GM19395 (cell line): Measurements from ENCODE around the gene MVP.
"Not testable (repeated sequence)": the region's sequence is repeated elsewhere in the genome, so short reads cannot be mapped to it uniquely, and the experiment has no call there.

Experiments used
- ATAC-seq: cut with Tn5 transposase; IDR thresholded peaks from one replicate; pipeline ENCODE4 v1.9.1; 2021; ENCODE audit warnings: mild to moderate bottlenecking, moderate library complexity; ENCODE audit not compliant: unreplicated experiment

Gene MVP

GRCh38 chr16:29868396-29869009, 48.2 kb downstream of the MVP start:
- ATAC-seq, result no peak

GRCh38 chr16:29869067-29869466, 48.8 kb downstream of the MVP start:
- ATAC-seq, result not testable (repeated sequence)

GRCh38 chr16:29871822-29872546, 51.7 kb downstream of the MVP start:
- ATAC-seq, result no peak

- ATAC-seq, result no peak
Observed at GRCh38 chr16:29873319-29873718, 53.1 kb downstream of the MVP start.

GRCh38 chr16:29875206-29875605, 54.9 kb downstream of the MVP start:
- ATAC-seq, result no peak

- ATAC-seq, result no peak
Observed at GRCh38 chr16:29876217-29876593, 55.9 kb downstream of the MVP start.

GRCh38 chr16:29876594-29877249, 56.5 kb downstream of the MVP start:
- ATAC-seq, result no peak

GRCh38 chr16:29877266-29877961, 57.2 kb downstream of the MVP start:
- no peak for ATAC-seq

- ATAC-seq, result no peak
Observed at GRCh38 chr16:29878172-29878571, 57.9 kb downstream of the MVP start.

- no peak for ATAC-seq
Observed at GRCh38 chr16:29881050-29881449, 60.8 kb downstream of the MVP start.

- no peak for ATAC-seq
Observed at GRCh38 chr16:29883987-29884386, 63.7 kb downstream of the MVP start.

GRCh38 chr16:29889372-29889771, 69.1 kb downstream of the MVP start:
- not testable (repeated sequence) for ATAC-seq

- no peak for ATAC-seq
Observed at GRCh38 chr16:29891525-29892457, 71.5 kb downstream of the MVP start.

- no peak for ATAC-seq
Observed at GRCh38 chr16:29892458-29892813, 72.2 kb downstream of the MVP start.

- ATAC-seq, result no peak
Observed at GRCh38 chr16:29893553-29893952, 73.3 kb downstream of the MVP start.

GRCh38 chr16:29894352-29894751, 74.1 kb downstream of the MVP start:
- ATAC-seq, result no peak

- ATAC-seq, result no peak
Observed at GRCh38 chr16:29896841-29897240, 76.6 kb downstream of the MVP start.

GRCh38 chr16:29897333-29897732, 77.1 kb downstream of the MVP start:
- no peak for ATAC-seq
